ENCODE data around the gene EPB41L2.
"Not testable (repeated sequence)": the region's sequence is repeated elsewhere in the genome, so short reads cannot be mapped to it uniquely, and the experiment has no call there.

EPB41L2 gene

GRCh38 chr6:130937942-130938604 is 125.0 kb downstream of the EPB41L2 start:
- no peak for DNase-seq

DNA sequence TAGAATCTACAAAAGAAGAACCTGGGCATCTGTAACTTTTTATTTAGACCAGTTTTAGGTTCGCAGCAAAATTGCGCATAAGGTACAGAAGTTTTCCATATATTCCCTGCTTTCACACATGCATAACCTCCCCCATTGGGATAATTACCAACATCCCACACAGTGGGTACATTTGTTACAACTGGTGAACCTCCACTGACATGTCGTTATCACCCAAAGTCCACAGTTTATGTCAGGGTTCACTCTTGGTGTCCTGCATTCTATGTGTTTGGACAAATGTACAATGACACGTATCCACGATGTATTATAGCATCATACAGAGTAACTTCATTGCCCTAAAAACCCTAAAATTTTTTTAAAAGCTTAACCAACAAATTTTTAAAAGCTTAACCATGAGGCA is 126.1 kb downstream of the EPB41L2 start:
- DNase-seq = no peak

- DNase-seq = no peak
Measured at GRCh38 chr6:130935978-130936377, 127.1 kb downstream of the EPB41L2 start.

DNA sequence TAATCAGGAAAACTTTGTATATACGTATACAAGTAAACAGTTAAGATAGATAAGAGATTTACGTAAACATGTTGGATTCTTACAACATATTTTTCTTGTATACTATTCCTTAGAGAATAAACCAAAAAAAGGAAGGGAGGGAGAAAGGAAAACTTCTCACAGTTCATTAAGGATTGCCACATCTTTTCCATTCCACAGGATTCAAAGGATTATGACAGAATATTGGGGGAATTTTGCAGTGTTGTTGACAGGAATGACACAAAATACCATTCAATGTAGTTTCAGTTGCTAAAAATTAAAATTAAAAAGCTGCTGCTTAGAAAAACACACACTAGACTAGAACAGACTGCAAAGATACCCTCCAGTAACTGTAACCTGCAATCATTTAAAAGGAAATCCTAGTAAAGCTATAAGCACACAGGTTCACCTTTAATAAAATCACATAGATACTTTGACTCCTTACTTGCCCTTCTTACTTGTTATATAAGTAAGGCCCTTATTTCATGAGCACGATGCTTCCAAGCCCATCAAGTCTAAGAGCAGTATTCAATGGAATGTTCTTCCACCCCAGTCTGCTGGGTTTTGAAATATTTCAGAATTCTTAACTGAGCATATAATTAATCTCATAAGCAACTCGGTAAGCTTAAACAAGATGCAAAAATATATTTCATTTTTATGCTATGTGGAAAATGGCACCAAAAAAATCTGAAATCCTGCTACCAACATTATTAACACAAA is 128.0 kb downstream of the EPB41L2 start:
- no peak for DNase-seq

DNA sequence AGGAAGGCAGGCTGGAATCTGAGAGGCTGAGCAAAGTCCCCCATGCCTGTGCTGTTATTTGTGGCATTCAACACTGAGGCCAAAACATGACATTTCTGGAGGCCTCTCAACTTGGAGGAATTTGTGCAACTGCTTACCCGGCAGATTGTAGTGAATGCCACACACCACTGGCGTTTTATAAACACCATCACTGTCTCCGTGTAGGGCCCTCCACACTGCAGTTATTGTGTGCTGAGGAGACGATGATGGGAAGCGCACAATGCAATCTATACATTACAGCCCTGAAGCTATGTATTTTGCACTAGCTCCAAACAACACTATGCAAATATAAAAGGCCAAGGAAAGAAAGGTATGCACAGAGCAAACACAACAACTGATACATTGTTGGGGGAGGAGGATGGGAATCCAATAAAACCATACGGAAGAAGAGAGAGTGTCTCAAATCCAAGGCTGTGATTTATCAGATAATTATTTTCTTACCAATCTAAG is 129.3 kb downstream of the EPB41L2 start:
- DNase-seq = peak; percentile 43 to 45

- no peak for DNase-seq
Measured at GRCh38 chr6:130932921-130933320, 130.1 kb downstream of the EPB41L2 start.

DNA sequence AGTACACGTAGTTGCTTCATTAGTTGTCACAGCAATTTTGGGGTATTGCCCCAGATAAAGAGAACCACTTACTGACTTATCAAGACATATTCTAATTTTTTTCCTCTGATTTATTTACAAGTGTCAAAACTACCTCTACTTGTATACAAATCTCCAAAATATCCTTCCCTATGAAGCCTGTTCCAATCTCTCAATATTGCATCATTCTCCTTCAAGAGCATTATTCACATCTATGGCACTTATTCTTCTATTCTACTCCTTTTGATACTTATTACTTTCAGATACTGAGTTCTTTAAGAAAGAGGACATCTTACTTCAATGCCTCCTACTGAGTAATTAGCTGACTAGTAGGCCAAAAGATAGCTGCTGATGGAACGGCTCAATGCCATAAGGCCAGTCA is 130.6 kb downstream of the EPB41L2 start:
- no peak for DNase-seq

- no peak for DNase-seq
Measured at GRCh38 chr6:130931683-130932082, 131.4 kb downstream of the EPB41L2 start.

DNA sequence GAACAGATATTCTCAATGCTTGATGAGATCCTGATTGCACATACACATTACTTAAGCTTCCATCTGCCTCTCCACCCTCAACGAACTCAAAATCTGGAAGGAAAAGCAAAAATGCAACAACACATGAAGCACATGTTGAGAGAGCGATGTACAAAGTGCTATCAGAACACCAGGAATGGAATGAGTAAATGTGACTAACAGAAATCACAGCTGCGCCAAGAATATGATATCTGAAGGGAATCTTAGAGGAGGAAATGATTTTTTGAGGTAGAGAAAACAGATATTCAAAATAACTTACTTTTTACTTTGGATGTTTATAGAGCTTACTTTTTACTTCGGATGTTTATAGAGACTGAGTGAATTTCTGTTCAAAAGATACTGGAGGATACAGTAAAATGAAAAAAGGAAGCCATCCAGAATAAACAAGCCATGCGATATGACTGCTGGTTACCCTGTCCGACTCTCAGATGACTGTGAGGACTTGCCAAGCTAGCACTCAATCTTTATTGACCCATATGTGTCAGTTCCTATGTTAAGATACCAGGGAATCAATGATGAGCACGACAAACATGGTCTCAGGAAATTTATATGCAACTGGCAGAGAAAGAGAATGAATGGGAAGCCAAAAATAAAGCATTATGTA is 133.9 kb downstream of the EPB41L2 start:
- no peak for DNase-seq

- DNase-seq = no peak
Measured at GRCh38 chr6:130928158-130928912, 134.7 kb downstream of the EPB41L2 start.

GRCh38 chr6:130927305-130927704 is 135.7 kb downstream of the EPB41L2 start:
- no peak for DNase-seq

DNA sequence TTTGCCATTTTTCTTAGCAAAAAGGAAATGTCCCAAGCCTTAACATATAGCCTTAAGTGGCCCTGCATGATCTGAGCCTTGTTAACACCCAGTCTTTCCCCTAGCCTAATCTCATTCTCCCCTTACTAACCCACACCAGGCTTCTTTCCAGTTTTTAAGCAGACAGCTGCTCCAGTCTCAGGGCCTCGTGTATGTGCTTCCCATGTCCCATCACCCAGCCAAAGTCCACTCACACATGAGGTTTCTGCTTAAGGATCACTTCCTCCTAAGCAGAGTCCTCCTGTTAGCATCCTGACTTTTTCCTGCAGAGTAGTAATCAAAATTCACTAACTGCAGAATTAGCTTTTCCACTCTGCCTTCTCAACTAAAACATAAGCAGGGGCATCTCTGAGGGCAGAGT is 139.7 kb downstream of the EPB41L2 start:
- DNase-seq = no peak

GRCh38 chr6:130922922-130923321 is 140.1 kb downstream of the EPB41L2 start:
- DNase-seq = no peak

GRCh38 chr6:130920969-130921368 is 142.1 kb downstream of the EPB41L2 start:
- DNase-seq = no peak

DNA sequence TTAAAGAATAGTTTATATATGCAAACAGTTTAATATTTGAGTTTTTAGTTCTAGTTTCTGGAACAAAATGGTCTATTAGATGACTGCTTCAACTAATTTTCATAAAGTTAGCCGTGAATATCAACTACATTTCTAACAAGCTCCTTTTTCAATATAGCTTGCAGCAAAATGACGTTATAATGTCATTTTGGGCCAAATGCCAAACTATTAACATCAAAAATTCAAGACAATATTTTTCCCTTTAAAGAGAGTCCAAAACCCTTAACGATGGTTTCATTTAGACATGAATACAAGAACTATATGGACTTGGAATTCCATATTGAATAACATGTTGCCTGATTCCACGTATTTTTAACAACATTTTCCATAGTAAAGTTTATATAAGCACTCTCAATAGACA is 144.9 kb downstream of the EPB41L2 start:
- no peak for DNase-seq

DNA sequence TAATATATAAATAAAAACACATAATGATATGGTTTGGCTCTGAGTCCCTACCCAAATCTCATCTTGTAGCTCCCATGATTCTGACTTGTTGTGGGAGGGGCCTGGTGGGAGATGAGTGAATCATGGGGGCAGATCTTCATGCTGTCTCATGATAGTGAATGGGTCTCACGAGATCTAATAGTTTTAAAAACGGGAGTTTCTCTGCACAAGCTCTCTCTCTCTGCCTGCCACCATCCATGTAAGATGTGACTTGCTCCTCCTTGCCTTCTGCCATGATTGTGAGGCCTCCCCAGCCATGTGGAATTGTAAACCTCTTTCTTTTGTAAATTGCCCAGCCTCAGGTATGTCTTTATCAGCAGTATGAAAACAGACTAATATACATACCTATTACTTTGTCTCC is 147.4 kb downstream of the EPB41L2 start:
- DNase-seq = not testable (repeated sequence)

- no peak for DNase-seq
Measured at GRCh38 chr6:130913120-130913519, 149.9 kb downstream of the EPB41L2 start.

- no peak for DNase-seq
Measured at GRCh38 chr6:130912434-130912833, 150.6 kb downstream of the EPB41L2 start.

DNA sequence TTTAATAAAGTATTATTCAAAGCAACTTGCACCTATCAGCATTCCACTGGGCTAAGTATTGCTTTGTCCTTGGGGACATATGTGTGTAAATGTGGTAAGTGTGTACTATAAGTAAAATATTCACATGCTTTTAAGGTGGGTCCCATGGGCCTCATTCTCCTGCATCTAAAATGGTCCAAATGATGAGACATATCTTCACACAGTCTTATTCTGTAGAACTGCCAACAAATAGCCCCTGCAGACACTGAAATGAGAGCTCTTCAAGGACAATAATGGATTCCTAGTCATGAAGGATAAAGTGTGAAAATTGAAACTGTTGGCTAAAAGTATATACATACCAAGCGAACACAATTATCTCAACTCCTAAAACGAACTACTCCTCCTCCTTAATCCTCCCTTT is 154.1 kb downstream of the EPB41L2 start:
- no peak for DNase-seq

DNA sequence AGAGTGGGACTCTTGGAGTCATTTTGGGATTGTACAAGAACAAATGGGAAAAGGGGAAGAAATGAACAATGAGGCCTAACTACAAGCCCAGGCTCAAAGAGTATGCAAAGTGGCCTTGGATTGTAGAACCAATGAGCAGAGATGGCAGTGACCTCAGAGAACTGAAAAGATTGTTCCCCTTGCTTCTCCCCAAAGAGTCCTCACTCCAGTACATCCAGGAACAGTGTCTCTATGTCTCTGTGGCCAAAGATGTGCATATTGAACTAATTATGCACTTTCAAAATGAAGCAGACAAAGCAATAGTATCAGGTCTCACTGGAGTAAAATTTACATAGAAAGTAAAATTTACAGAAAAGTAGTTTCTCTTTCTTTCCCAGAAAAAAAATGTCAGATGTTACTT is 154.9 kb downstream of the EPB41L2 start:
- no peak for DNase-seq

- DNase-seq = no peak
Measured at GRCh38 chr6:130907687-130908086, 155.4 kb downstream of the EPB41L2 start.

- no peak for DNase-seq
Measured at GRCh38 chr6:130906736-130907381, 156.2 kb downstream of the EPB41L2 start.

DNA sequence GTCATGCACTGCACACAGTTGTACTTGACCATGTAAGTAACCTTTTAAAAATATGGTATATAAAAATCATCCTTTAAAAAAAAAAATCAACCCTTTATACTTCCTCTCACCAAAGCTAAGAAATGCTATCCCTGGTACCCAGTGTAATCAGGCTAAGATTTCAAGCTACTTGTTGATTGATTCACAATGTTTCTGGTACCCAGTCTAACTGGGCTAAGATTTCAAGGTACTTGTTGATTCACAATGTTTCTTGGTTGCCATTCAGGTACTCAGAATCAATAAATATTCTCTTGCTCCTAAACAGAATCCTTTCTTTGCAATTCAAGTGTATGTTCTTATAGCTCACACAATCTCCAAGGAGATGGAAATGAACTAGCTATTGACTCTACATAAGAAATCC is 159.4 kb downstream of the EPB41L2 start:
- DNase-seq = no peak
